Stimulated activated CD8-positive, alpha-beta memory T cell treated with anti-CD3 and anti-CD28 coated beads, Interleukin-2, amount 100 ng/mL, for 48 hours (primary cell): ENCODE results near the gene RRP12.

Experiments
- DNase-seq, 2 donors: peaks; one replicate each; pipeline ENCODE4 v3.0.0-alpha.2; 2020; ENCODE audit warnings: low read depth in 2 of 2

The RRP12 gene

DNA sequence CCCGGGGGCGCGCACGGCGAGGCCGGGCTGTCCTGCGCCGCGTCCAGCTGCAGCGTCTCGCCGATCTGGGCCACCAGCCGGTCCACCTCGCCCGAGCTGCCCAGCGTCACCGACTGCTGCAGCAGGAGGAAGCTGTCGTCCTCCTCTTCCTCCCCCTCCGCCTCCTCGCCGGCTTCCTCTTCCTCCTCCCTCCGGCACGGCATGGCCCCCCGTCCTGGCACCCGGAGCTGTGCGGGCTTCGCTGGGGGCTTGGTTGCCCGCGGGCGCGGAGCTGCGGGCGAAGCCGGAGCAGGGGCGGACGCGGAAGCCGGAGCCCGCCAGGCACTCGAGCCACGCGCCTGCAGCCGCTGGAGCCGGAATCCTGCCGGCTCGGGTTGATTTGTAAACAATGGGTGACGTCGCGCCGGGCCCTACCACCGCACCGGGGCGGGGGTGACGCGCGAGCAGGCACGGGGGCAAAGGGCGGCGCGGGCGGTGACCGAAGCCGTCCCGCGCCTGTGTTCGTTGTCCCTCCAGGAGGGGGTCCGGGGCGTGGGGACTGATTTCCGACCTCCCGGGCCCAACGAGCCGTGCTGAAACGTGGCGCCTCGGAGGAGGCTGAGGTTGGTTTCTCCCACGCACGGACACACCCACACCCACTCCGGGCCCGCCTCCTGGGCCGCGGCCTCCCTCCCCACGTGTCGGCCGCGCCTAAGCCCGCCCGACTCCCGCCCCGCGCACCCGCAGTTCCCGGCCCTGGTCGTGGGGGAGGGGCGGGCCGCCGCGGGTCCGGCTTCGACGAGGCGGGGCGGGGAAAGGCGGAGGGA is 66.6 kb downstream of the RRP12 start, which contains the start of gene FRAT2:
Gene FRAT2 (minus strand): TSS at position 360 of the 806 bp plus-strand sequence. CDS start 157 bp downstream, at position 203.
- peak; percentile 77 to 82 for DNase-seq

DNA sequence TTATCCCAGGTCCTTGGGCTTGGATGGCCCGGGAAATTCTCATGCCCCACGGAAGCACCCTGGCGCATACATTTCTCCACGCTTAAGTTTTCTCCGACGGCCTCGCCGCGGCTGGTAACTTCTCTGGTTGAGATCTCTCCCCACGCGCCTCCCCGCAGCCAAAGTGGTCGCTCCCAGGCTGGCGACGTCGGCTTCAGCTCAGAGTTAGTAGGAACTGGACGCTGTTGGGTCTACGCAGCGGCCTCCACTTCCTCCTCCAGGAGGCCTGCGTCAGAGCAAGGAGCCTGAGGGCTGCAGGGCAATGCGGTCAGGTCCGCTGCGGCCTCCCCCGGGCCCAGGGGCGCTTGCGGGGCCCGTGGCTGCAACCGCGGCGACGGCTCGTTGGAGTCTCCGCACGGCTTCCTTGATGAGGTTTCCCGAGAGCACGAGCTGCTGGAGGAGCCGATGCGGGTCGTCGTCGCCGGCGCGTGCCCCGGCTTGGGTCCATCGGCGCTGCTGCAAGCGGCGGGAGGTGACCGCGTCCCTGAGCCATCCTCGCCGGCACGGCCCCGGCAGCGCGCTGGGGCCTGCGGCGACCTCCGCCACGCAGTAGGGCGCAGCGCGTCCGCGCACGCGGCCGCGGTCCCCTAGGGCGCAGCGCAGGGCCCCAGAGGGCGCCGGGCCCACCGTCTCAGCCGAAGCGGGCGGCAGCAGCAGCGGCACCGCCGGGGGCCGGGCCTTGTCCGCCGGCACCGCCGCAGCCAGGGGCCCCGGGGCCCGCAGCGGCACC is 67.4 kb downstream of the RRP12 start:
- peak in 1 of 2 donors; percentile 37 for DNase-seq

DNA sequence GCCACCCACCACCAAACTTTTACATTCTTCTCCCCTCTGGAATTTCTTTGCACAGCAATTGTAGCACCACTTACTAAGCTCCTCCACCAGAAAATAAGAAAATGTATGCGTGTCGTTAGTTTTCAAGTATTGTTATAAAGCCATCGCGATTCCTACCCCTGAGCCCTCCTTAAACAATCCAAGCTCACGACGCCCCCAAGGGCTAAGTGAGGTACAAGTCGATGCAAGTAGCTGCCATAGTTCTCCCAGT is 67.9 kb downstream of the RRP12 start:
- no peak for DNase-seq

DNA sequence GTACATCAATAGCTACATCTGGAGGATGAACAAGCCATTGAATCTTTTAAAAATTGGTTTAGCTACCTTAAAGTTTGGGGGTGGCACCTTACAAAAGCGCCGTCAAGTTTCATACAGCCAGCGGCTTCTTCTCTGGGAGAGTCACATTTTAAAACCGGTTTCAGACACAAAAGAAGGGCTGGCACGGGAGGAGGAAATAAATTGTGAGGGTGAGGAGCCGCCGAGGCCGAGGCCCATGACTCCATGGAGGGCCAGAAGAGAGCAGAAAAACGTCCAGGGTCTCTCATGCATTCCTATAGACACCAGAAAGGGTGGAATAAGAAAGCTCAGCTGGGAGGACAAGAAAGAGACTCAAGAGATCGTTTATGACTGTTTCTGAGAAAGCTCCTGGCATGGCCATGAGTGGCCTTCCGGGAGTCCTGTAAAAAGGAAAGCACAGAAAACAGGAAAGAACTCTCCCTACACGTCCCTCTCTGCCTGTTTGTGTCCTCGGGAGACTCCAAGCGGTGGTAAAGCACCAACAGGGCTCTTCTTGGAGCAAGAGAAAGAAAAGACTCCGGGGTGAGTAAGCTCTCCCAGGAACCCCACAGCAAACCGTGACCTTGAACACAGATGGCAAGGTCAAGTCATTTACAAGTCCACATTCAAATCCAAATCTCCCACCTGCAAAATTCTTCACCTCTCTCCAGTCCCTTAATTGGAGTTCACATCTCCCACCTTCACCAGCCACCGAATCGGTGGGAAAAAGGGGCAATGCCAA is 68.4 kb downstream of the RRP12 start:
- no peak for DNase-seq

DNA sequence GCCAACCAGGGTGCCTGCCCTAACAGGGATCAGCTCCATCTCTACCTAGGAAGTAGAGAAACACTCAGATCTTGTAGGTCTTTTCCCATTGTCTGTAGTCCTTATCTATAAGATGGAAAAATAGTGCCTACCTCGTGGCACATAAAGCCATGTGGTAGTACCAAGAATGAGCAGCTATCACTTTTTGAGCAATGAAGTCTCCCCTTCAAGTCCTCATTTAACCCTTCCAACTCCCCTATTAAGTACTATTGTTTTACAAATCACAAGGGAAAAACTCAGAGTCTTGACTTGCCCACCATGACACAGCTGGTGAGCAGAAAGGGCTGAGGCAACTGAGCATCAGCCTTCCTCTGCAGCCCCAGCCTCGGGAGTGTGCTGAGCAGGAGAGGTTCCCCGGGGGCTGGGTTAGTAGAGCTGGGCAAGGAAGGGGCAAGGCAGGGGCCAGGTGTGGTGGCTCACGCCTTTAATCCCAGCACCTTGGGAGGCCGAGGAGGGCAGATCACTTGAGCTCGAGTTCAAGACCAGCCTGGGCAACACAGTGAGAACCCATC is 69.9 kb downstream of the RRP12 start:
- no peak for DNase-seq

DNA sequence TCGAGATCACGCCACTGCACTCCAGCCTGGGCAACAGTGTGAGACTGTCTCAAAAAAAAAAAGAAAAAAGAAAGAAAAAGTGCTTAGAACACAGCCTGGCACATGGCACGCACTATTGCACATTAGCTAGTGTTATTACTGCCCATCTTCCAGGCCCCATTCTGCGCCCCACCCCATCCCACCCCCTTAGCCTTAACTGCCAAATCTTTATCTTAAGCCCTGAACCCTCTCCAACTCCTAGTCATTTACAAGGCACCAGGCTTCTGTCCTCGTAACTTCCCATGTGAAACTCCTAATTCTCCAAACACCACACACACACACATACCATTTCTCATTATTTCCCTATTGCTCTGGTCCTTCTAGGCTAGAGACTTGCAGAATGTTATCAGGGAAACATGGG is 71.4 kb downstream of the RRP12 start:
- DNase-seq, result no peak

DNA sequence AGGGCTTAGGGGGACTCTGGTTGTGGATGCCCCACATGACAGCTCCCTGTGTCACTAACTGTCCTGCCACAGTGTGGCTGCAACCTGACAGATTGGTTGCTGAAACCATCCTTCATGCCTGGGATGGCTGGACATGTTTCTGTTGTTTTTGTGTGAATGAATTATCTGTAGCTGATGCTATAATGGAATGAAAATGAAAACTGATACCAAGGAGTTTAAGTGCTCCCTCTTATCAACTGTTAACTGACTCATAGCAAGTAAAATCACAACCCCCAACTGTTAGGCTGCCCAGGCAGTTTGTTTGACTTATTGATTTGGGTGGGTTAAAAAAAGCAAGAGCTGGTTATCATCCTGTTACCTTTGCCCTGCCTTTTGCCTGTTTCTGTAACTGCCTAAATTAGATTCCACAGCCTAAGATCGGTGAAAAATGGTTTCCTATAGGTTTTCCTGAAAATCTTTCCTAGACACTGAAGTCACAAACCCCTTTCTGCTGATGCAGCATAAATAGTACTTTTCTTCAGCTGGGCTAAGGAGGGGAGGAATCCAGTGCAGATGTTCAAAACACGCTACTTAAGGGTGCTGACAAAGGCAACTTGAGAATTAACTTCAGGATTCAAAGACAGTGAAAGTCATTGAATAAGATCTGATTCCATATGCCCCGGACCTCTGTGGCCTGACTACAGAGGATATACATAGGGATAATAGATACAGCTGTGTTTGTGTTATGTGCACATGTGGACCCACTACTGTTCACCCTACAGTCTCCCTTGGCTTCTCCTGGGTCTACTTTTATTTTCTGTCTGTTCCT is 72.3 kb downstream of the RRP12 start:
- no peak for DNase-seq

DNA sequence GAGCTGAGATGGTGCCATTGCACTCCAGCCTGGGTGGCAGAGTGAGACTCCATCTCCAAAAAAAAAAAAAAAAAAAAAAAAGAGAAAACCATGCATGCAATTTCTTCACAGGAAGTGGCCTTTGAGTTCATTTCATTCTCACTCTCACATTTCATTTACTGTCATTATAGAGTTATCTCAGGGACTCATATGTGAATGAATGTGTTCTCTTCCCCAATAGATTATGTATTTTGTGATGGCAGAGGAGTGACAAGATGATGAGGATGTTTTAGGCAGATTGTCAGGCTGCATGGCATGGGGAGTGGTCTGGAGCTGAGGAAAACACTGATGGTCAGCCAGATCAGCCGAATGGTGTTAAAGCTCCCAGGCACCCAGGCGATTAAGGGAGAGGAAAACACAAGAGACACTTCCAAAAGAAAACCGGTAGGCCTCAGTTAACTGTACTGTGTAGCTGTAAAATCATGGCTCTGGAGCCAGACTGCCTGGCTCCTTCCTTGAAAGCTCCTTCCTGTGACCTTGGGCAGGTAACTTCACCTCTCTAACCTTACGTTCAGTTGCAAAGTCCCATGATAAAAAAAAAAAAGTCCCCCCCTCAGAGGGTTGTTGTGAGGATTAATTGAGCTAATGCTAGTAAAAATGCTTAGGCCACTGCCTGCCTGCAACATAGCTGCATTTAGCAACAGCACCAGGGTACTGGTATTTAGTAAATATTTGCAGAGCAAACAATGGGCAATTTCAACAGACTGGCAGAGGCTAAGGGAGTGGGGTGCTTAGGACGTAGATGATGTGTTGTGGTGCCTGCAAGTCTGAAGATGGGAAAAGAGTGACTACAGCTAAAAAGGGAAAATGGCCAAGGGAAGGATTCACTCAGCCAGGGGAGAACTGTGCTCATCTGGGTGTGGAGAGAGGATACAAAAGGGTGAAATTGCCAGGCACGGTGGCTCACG is 73.5 kb downstream of the RRP12 start:
- DNase-seq, result no peak

DNA sequence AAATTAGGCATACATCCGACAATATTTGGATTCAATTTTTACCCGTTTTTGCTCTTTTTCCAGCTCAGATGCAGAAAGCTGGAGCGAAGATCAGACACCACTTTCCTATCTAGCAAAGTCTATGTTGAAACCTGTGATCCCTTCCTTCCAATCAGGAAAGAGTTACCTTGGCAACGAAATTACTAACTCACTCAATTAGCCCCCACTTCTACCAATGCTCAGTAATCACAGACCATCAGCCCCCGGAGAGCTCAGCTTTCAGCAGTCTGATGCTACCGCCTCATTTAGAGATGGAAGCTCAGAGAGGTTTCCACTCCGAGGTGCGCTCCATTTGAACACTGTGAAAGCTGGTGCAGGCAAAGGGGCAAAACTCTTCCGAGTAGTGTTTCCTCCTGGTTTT is 75.4 kb downstream of the RRP12 start:
- no peak for DNase-seq

DNA sequence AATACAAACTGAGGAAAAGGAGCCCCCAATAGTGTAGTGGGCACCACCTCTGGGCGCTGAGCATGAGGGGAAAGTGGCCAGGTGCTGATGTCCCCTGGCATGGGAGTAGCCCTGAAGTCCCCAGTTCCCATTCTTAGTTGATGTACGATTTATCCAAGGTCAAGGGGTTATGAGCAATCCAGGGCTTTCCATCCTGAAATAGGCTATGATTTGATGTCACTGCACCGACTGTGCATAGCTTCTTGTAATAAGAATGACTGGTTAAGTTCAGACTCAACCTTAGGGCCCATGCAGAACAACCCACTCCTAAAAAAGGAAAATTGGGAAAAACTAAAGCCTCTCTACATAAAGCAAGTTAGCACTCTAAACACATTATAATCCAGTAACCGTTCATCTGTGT is 77.6 kb downstream of the RRP12 start:
- DNase-seq, result no peak

DNA sequence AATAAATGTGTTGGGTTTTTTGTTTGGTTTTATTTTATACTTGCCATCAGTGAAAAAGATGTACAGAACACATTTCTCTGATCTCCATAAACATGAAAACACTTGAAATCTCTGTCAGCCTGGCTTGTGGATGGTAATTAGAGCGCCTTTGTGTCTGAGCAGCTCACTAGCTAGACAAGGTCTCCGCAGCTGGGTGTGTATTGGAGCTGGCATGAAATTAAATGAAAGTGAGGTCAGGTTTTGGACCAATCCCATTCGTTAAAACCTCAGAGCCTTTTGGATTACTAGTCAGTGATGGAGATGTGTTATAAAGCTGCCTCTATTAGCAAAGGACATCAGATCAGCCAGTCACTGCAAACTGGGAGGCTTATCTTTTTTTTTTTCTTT is 79.3 kb downstream of the RRP12 start:
- no peak for DNase-seq

DNA sequence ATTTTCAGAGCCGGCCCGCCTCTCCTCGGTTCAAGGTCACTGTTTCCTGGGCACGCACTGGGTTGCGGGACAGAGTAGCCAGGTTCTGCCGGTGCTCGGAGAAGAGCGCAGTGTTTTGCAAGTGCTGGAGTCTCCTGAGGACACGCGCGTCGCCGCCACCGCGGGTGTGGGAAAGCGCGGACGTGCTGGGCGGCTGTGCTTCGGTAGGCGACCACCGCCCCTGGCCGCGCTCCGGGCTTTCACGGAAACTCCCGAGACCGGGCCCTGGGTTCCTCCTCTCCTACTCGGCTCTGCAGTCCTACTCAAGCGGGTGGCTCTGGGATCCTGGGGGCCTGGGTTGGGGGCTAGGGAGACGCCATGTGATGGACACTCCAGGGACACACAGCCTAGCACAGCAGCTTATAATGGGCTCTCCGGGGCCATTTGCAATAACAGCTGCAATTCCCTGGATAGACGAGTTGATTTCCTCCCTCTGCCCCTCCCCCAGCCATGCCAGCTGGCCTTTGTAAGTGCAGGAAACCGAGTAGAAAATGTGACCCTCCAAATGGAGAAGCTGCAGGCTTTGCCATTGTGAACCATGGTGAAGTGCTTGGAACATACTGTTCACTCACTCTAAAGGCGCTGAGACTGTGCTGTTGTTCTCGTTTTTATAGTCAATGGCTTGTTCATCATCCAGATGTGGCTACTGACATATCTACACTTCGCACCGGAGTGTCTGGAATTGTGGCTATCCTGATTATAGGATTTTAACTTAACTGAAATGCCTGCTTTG is 79.9 kb downstream of the RRP12 start:
- DNase-seq, result no peak

DNA sequence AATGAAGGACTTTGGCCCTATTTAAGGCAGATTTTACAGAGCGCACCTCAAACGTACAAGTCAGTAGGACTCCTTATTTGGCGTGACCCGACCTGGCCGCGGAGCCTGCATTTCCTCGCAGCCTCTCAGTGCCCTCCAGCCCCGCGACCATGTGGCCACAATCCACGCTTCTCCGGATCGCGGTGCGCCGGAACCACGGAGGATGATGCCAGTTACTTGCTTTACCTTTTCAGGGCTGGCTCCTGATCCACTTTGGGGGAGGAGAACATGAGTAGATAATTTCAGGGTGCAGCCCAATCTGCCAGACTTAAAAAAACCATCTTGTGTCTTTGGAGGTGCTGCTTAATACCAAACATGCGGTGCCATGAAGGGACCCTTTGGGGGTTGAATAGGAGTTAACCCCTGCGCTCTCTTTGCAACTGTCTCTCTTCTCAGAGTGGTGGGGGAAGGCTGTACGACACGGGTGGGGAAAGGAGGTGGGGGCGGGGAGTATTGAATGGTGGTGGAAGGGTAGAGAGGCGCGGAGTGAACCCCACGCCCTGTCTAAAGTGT is 80.6 kb downstream of the RRP12 start:
- no peak for DNase-seq

DNA sequence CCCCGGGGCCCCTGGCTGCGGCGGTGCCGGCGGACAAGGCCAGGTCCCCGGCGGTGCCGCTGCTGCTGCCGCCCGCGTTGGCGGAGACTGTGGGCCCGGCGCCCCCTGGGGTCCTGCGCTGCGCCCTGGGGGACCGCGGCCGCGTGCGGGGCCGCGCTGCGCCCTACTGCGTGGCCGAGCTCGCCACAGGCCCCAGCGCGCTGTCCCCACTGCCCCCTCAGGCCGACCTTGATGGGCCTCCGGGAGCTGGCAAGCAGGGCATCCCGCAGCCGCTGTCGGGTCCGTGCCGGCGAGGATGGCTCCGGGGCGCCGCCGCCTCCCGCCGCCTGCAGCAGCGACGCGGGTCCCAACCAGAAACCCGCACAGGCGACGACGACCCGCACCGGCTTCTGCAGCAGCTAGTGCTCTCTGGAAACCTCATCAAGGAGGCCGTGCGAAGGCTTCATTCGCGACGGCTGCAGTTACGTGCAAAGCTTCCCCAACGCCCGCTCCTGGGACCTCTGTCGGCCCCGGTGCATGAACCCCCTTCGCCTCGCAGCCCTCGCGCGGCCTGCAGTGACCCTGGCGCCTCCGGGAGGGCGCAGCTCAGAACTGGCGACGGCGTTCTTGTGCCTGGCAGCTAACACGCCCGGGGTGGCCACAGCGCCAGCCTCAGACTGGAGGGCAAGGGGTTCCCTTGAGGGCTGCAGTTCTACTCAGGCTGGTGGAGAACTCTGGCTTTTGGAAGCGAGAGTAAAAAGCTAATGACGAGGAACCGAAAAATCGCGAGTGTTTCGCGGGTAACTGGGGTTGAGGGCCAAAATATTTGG is 81.3 kb downstream of the RRP12 start:
- peak; percentile 49 for DNase-seq

DNA sequence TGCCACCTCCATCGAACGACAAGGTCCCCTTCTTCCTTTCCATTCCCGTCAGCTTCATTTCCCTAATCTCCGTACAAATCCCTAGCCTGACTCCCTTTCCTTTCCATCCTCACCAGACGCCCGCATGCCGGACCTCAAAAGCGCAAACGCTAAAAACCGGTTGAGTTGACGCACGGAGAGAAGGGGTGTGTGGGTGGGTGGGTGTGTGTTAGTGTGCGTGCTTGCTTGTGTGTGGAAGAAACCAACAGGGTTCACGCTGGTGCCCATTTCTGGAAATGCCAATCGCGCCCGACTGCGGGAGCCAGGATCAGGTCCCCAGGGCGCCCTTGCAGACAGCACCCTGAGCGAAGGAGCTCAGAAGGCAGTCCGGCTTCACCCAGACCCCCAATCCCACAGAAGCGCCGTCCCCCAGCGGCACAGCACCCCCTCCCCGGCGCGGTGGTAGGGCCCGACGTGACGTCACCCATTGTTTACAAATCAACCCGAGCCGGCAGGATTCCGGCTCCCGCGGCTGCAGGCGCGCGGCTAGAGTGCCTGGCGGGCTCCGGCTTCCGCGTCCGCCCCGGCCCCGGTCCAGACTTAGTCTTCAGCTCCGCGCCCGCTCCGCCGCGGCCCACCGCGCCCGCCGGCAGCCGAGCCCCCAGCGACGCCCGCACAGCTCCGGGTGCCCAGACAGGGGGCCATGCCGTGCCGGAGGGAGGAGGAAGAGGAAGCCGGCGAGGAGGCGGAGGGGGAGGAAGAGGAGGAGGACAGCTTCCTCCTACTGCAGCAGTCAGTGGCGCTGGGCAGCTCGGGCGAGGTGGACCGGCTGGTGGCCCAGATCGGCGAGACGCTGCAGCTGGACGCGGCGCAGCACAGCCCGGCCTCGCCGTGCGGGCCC is 82.1 kb downstream of the RRP12 start, which contains the start of gene FRAT1:
Gene FRAT1 (plus strand): TSS at position 500 of the 880 bp plus-strand sequence. CDS start 183 bp downstream, at position 683.
- DNase-seq, result peak; percentile 81 to 86

DNA sequence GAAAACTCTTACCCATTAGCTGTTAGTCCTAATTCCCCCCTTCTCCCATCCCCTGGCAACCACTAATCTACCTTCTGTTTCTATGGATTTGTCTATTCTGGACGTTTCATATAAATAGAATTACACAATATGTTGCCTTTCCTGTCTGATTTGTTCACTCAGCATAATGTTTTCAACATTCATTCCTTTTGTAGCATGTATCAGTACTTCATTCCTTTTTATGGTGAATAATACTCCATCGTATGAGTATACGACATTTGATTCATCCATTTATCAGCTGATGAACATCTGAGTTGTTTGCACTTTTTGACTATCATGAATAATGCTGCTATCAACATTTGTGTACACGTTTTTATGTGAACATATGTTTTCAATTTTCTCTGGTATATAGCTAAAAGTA is 86.5 kb downstream of the RRP12 start:
- no peak for DNase-seq

DNA sequence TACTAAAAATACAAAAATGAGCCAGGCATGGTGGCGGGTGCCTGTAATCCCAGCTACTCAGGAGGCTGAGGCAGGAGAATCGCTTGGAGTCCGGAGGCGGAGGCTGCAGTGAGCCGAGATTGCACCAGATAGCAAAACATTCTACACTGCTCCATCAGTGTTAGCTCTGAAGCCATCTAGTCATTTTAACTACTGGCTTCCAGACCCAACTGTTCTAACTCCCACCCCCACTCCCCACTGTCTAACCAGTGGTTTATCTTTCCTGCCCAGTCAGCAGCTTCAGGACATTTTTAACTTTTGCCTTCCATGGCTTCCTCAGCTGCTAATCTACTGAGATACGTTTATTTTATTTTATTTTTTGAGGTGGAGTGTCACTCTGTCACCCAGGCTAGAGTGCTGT is 88.2 kb downstream of the RRP12 start:
- no peak for DNase-seq
